ENCODE measurements around the gene DUS2. TPM values are rescaled to one million over a fixed set of nuclear protein-coding genes. Genes with fewer than 3 reads are reported as not detected.

DUS2 gene
- total RNA-seq, 4 donors from 2014 or later, result 8.4 to 12.5 (median 9.7) TPM

- Histone ChIP-seq H3K27ac (replicated peaks in 1 of 4) (no peak overlapping the region), H3K4me1 (peaks cover 34 to 63% (median 58%) of the 10 kb centered on the region in 4 donors), H3K9me3 (no peaks in the 10 kb centered on the region), H3K4me3 (no peak overlapping the region), H3K36me3 (no peaks in the 10 kb centered on the region), H3K27me3 (no peaks in the 10 kb centered on the region)
- DNase-seq (ENCODE audit: extremely low spot score), result no peak
- 86% methylated on average over 4 of the region's 4 CpGs for WGBS
- intact Hi-C loops (cut with DNase I), result no loop called here
- TF ChIP-seq POLR2A (IDR thresholded peaks at IDR 0.05; ENCODE audit: low read depth), result no peak
- no peak for TF ChIP-seq EP300 (IDR thresholded peaks at IDR 0.05)
- TF ChIP-seq CTCF (IDR thresholded peaks at IDR 0.05), result no peak
- no peak for TF ChIP-seq POLR2AphosphoS5 (IDR thresholded peaks at IDR 0.05)
Observed at GRCh38 chr16:68094614-68094934, 71.5 kb downstream of the DUS2 start.

- TF ChIP-seq POLR2A (IDR thresholded peaks at IDR 0.05; ENCODE audit: low read depth) (no peak), CTCF (IDR thresholded peaks at IDR 0.05) (no peak), EP300 (IDR thresholded peaks at IDR 0.05) (no peak), POLR2AphosphoS5 (IDR thresholded peaks at IDR 0.05) (no peak)
- intact Hi-C loops (cut with DNase I), result loop anchor here (5.0 kb wide), 2 partner anchors 51 to 131 kb away; no protein-coding TSS in a partner anchor
- no peaks in the 10 kb centered on the region for H3K27me3 ChIP-seq
- H3K4me3 ChIP-seq, result no peak overlapping the region
- H3K9me3 ChIP-seq, result no peaks in the 10 kb centered on the region
- H3K27ac ChIP-seq (replicated peaks in 1 of 4), result no peak overlapping the region
- peaks cover 23 to 57% (median 44%) of the 10 kb centered on the region in 4 donors for H3K4me1 ChIP-seq
- no peaks in the 10 kb centered on the region for H3K36me3 ChIP-seq
- no peak for DNase-seq (ENCODE audit: extremely low spot score)
- WGBS, result 96% methylated on average over 2 of the region's 2 CpGs
Observed at GRCh38 chr16:68096491-68096890, 73.4 kb downstream of the DUS2 start.

GRCh38 chr16:68097088-68097487 lies 74.0 kb downstream of the DUS2 start:
- H3K36me3 ChIP-seq, result no peaks in the 10 kb centered on the region
- H3K27me3 ChIP-seq, result no peaks in the 10 kb centered on the region
- no peak for TF ChIP-seq EP300 (IDR thresholded peaks at IDR 0.05)
- H3K9me3 ChIP-seq, result no peaks in the 10 kb centered on the region
- peaks cover 20 to 55% (median 38%) of the 10 kb centered on the region in 4 donors for H3K4me1 ChIP-seq
- no peak for DNase-seq (ENCODE audit: extremely low spot score)
- intact Hi-C loops (cut with DNase I), result loop anchor here (5.0 kb wide), 2 partner anchors 50 to 130 kb away; no protein-coding TSS in a partner anchor
- no peak overlapping the region for H3K27ac ChIP-seq (replicated peaks in 1 of 4)
- H3K4me3 ChIP-seq, result no peak overlapping the region

- intact Hi-C loops (cut with DNase I), result loop anchor here (5.0 kb wide), 2 partner anchors 49 to 129 kb away; no protein-coding TSS in a partner anchor
- TF ChIP-seq EP300 (IDR thresholded peaks at IDR 0.05) (no peak), POLR2AphosphoS5 (IDR thresholded peaks at IDR 0.05) (no peak), POLR2A (IDR thresholded peaks at IDR 0.05; ENCODE audit: low read depth) (no peak), CTCF (IDR thresholded peaks at IDR 0.05) (no peak)
- no peaks in the 10 kb centered on the region for H3K9me3 ChIP-seq
- WGBS, result 91% methylated on average over 3 of the region's 3 CpGs
- H3K27ac ChIP-seq (replicated peaks in 1 of 4), result no peak overlapping the region
- H3K36me3 ChIP-seq, result no peaks in the 10 kb centered on the region
- no peaks in the 10 kb centered on the region for H3K27me3 ChIP-seq
- H3K4me1 ChIP-seq, result peaks cover 20 to 47% (median 33%) of the 10 kb centered on the region in 4 donors
- no peak overlapping the region for H3K4me3 ChIP-seq
- no peak for DNase-seq (ENCODE audit: extremely low spot score)
Observed at GRCh38 chr16:68097895-68098294, 74.8 kb downstream of the DUS2 start.

GRCh38 chr16:68100488-68100887 lies 77.4 kb downstream of the DUS2 start:
- no peak for DNase-seq (ENCODE audit: extremely low spot score)
- no peak for TF ChIP-seq POLR2AphosphoS5 (IDR thresholded peaks at IDR 0.05)
- TF ChIP-seq EP300 (IDR thresholded peaks at IDR 0.05), result no peak
- TF ChIP-seq POLR2A (IDR thresholded peaks at IDR 0.05; ENCODE audit: low read depth), result no peak
- no peak for TF ChIP-seq CTCF (IDR thresholded peaks at IDR 0.05)
- H3K27me3 ChIP-seq, result no peaks in the 10 kb centered on the region
- no peak overlapping the region for H3K4me3 ChIP-seq
- no peaks in the 10 kb centered on the region for H3K9me3 ChIP-seq
- H3K4me1 ChIP-seq, result peaks cover 4 to 29% (median 8%) of the 10 kb centered on the region in 4 donors
- intact Hi-C loops (cut with DNase I), result no loop called here
- no peaks in the 10 kb centered on the region for H3K36me3 ChIP-seq
- 90% methylated on average over 4 of the region's 4 CpGs for WGBS
- H3K27ac ChIP-seq (replicated peaks in 1 of 4), result no peak overlapping the region

Measured in esophagus muscularis mucosa (tissue), 4 donors.